HEK293 (cell line): Measurements from ENCODE around the gene RHBDD1.

Experiments used
- CTCF ChIA-PET: fragments of 350-600 bp; formaldehyde crosslinking; extraction: SDS; loops from one replicate; lab custom pipeline; 2021; ENCODE audit warnings: antibody characterized with exemption; lab: Yijun Ruan, JAX
- POLR2A ChIA-PET: fragments of 300-600 bp; formaldehyde crosslinking; extraction: SDS; loops from one replicate; lab custom pipeline; 2020; ENCODE audit warnings: antibody characterized with exemption, inconsistent platforms; lab: Yijun Ruan, JAX
- H3K27ac ChIP-seq: fragments of 200-500 bp; sonication (Bioruptor generic); 2 replicates; pipeline ENCODE4 v1.5.1; 2014; ENCODE audit warnings: low read depth, low read length, control low read depth, inconsistent platforms; ENCODE audit errors: extremely low read depth
- H3K36me3 ChIP-seq, 2 experiments: fragments of 200-500 bp in 1 of 2; sonication (Bioruptor generic) in 1 of 2; 1 replicate in 1 of 2; 2 replicates in 1 of 2; pipeline ENCODE4 v1.5.1; 2014 to 2017; ENCODE audit warnings: inconsistent platforms in 2 of 2, low read length in 2 of 2; ENCODE audit not compliant: control insufficient read depth in 2 of 2, insufficient read depth in 1 of 2
- H3K4me1 ChIP-seq: fragments of 200-500 bp; sonication (Bioruptor generic); 2 replicates; pipeline ENCODE4 v1.5.1; 2014; ENCODE audit warnings: mild to moderate bottlenecking, low read length, inconsistent platforms; ENCODE audit not compliant: control insufficient read depth, insufficient read depth
- H3K4me3 ChIP-seq: 2 replicates; pipeline ENCODE4 v1.5.1; 2011; ENCODE audit warnings: low read depth, mild to moderate bottlenecking, control low read depth, low read length, moderate library complexity
- H3K9me3 ChIP-seq: fragments of 200-500 bp; sonication (Bioruptor generic); 2 replicates; pipeline ENCODE4 v1.5.1; 2014; ENCODE audit warnings: low read depth, low read length, inconsistent platforms; ENCODE audit not compliant: control insufficient read depth, insufficient read depth
- EGR2 ChIP-seq: fragments of 450-650 bp; formaldehyde crosslinking; IDR thresholded peaks from 2 replicates; pipeline ENCODE4 v1.5.1; 2016; ENCODE audit warnings: low read depth, missing biosample characterization, missing genetic modification characterization
- KLF8 ChIP-seq: fragments of 450-650 bp; formaldehyde crosslinking; IDR thresholded peaks from 2 replicates; pipeline ENCODE4 v1.5.1; 2016; ENCODE audit warnings: missing biosample characterization, missing genetic modification characterization
- MEIS1 ChIP-seq: sonication (generic); formaldehyde crosslinking; IDR thresholded peaks from 2 replicates; pipeline ENCODE4 v1.8.1; 2022; ENCODE audit warnings: missing genetic modification reagents, mild to moderate bottlenecking, borderline replicate concordance
- MZF1 ChIP-seq: fragments of 450-650 bp; formaldehyde crosslinking; IDR thresholded peaks from 2 replicates; pipeline ENCODE4 v1.5.1; 2017; ENCODE audit warnings: missing biosample characterization, missing genetic modification characterization, borderline replicate concordance
- RBAK ChIP-seq: fragments of 450-650 bp; formaldehyde crosslinking; IDR thresholded peaks from 2 replicates; pipeline ENCODE4 v1.5.1; 2016; ENCODE audit warnings: missing biosample characterization, missing genetic modification characterization
- SCRT1 ChIP-seq: fragments of 450-650 bp; formaldehyde crosslinking; IDR thresholded peaks from 2 replicates; pipeline ENCODE4 v1.5.1; 2016; ENCODE audit warnings: missing biosample characterization, missing genetic modification characterization, borderline replicate concordance
- TRIM28 ChIP-seq: IDR thresholded peaks from 2 replicates; pipeline ENCODE4 v1.6.1; 2011; ENCODE audit warnings: low read length, control low read depth, borderline replicate concordance
- ZBTB7A ChIP-seq: fragments of 450-650 bp; formaldehyde crosslinking; IDR thresholded peaks from 2 replicates; pipeline ENCODE4 v1.5.1; 2016; ENCODE audit warnings: low read depth, missing biosample characterization, missing genetic modification characterization
- ZEB2 ChIP-seq: fragments of 450-650 bp; formaldehyde crosslinking; IDR thresholded peaks from 2 replicates; pipeline ENCODE4 v1.5.1; 2016; ENCODE audit warnings: missing biosample characterization, missing genetic modification characterization
- ZNF202 ChIP-seq: fragments of 450-650 bp; formaldehyde crosslinking; IDR thresholded peaks from 2 replicates; pipeline ENCODE4 v1.5.1; 2016; ENCODE audit warnings: missing biosample characterization, missing genetic modification characterization, borderline replicate concordance
- ZNF292 ChIP-seq: fragments of 450-650 bp; formaldehyde crosslinking; IDR thresholded peaks from 2 replicates; pipeline ENCODE4 v1.5.1; 2016; ENCODE audit warnings: low read depth, missing biosample characterization, missing genetic modification characterization, borderline replicate concordance
- ZNF311 ChIP-seq: fragments of 450-650 bp; formaldehyde crosslinking; IDR thresholded peaks from 2 replicates; pipeline ENCODE4 v1.5.1; 2017; ENCODE audit warnings: missing biosample characterization, missing genetic modification characterization, borderline replicate concordance
- ZNF366 ChIP-seq: fragments of 450-650 bp; formaldehyde crosslinking; conservative IDR thresholded peaks from 2 replicates; pipeline ENCODE4 v1.5.1; 2016; ENCODE audit warnings: missing biosample characterization, missing genetic modification characterization
- ZNF391 ChIP-seq: fragments of 450-650 bp; formaldehyde crosslinking; IDR thresholded peaks from 2 replicates; pipeline ENCODE4 v1.5.1; 2016; ENCODE audit warnings: low read depth, missing biosample characterization, missing genetic modification characterization, borderline replicate concordance
- ZNF560 ChIP-seq: fragments of 450-650 bp; formaldehyde crosslinking; IDR thresholded peaks from 2 replicates; pipeline ENCODE4 v1.5.1; 2017; ENCODE audit warnings: missing biosample characterization, missing genetic modification characterization, borderline replicate concordance
- ZNF561 ChIP-seq: fragments of 450-650 bp; IDR thresholded peaks from 2 replicates; pipeline ENCODE4 v1.5.1; 2018; ENCODE audit warnings: missing biosample characterization, missing genetic modification characterization, borderline replicate concordance
- ZNF610 ChIP-seq: fragments of 450-650 bp; formaldehyde crosslinking; IDR thresholded peaks from 2 replicates; pipeline ENCODE4 v1.5.1; 2016; ENCODE audit warnings: missing biosample characterization, missing genetic modification characterization, borderline replicate concordance
- ZNF621 ChIP-seq: fragments of 450-650 bp; formaldehyde crosslinking; IDR thresholded peaks from 2 replicates; pipeline ENCODE4 v1.5.1; 2017; ENCODE audit warnings: missing biosample characterization, missing genetic modification characterization
- ZNF670 ChIP-seq: fragments of 450-650 bp; formaldehyde crosslinking; IDR thresholded peaks from 2 replicates; pipeline ENCODE4 v1.5.1; 2016; ENCODE audit warnings: missing biosample characterization, missing genetic modification characterization, low read depth
- ZNF677 ChIP-seq: fragments of 450-650 bp; IDR thresholded peaks from 2 replicates; pipeline ENCODE4 v1.5.0; 2018; ENCODE audit warnings: missing biosample characterization, mild to moderate bottlenecking, missing genetic modification characterization, moderate library complexity
- ZNF785 ChIP-seq: fragments of 450-650 bp; formaldehyde crosslinking; IDR thresholded peaks from 2 replicates; pipeline ENCODE4 v1.5.1; 2016; ENCODE audit warnings: missing biosample characterization, missing genetic modification characterization
- ZNF830 ChIP-seq: fragments of 450-650 bp; IDR thresholded peaks from 2 replicates; pipeline ENCODE4 v1.5.0; 2018; ENCODE audit warnings: missing biosample characterization, missing genetic modification characterization, low read depth, mild to moderate bottlenecking, moderate library complexity
- ZXDB ChIP-seq: fragments of 450-650 bp; formaldehyde crosslinking; IDR thresholded peaks from 2 replicates; pipeline ENCODE4 v1.5.1; 2016; ENCODE audit warnings: missing biosample characterization, missing genetic modification characterization
- TF ChIP-seq, protein P1 (sequence below): fragments of 450-650 bp; IDR thresholded peaks from 2 replicates; pipeline ENCODE4 v1.5.1; 2018; ENCODE audit warnings: missing biosample characterization, missing genetic modification characterization

RHBDD1 gene

DNA sequence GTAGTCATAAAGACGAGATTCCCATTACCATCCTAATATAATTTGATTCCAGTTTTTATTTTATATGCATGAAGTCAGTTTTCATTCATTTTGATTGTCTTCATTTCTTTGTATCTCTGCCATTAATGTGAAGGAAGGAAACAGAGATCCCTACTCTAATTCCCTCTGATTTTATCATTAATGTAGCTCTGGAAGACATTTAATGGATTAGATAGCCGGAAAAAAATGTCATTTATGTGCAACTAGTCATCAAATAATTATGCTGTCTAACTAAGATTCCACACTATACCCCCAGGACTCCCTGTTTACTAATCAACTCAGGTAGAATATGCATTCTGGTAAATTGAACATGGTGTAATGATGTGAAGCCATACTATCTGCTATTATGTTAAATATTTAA, 19.9 kb downstream of the RHBDD1 start:
- Histone ChIP-seq H3K4me3 (no peak overlapping the region), H3K4me1 (no peaks in the 10 kb centered on the region), H3K36me3 (no peaks in the 10 kb centered on the region), H3K27ac (no peak overlapping the region), H3K9me3 (no peaks in the 10 kb centered on the region)
- ChIA-PET CTCF (interaction anchor here (0.6 kb wide), 1 partner anchor 1426 kb away, joined by 6 read pairs; no protein-coding TSS in a partner anchor), POLR2A (no interaction called here)
- no peak for TF ChIP-seq ZNF202 (tag by site-specific recombination)
- no peak for TF ChIP-seq ZNF830 (tag by site-specific recombination)
- no peak for TF ChIP-seq ZNF670 (tag by site-specific recombination)
- no peak for TF ChIP-seq ZNF677
- no peak for TF ChIP-seq ZXDB (tag by site-specific recombination)
- TF ChIP-seq ZNF561 (tag by site-specific recombination), result no peak
- TF ChIP-seq MEIS1 (CRISPR knock-in tag), result no peak
- TF ChIP-seq ZBTB7A (tag by site-specific recombination), result no peak
- TF ChIP-seq ZNF391 (tag by site-specific recombination), result no peak
- TF ChIP-seq ZNF621, result no peak
- TF ChIP-seq ZNF560 (tag by site-specific recombination), result no peak
- TF ChIP-seq KLF8, result no peak
- no peak for TF ChIP-seq EGR2
- no peak for TF ChIP-seq ZNF292 (tag by site-specific recombination)
- TF ChIP-seq ZNF366 (tag by site-specific recombination), result no peak

DNA sequence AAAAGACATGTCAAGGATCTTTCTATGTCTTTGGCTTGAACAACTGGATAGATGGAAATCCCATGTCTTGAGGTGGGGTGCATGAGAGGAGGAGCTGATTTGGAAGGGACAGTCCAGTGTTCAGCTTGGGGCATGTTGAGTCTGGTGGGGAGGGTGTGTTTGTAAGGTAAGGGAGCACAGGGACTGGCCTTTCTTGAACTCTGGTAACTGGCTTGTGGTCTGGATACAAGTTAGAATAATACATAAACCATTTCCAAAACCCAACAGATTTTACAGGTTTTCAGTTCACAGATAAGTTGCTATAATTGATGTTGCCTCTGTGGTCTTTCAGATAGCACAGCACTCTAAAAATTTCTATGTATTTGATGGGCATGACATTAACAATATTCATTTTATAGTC, 24.2 kb downstream of the RHBDD1 start:
- H3K27ac ChIP-seq, result no peak overlapping the region
- POLR2A ChIA-PET, result no interaction called here
- H3K4me1 ChIP-seq, result peaks cover 2% of the 10 kb centered on the region; the same call in 1 of the 2 replicates
- H3K36me3 ChIP-seq, result peaks cover 0 to 4% of the 10 kb centered on the region in 2 experiments; a peak in 1 of 3 replicates
- CTCF ChIA-PET, result no interaction called here
- TF ChIP-seq ZNF785 (tag by site-specific recombination), result no peak
- TF ChIP-seq ZNF670 (tag by site-specific recombination), result no peak
- no peak for TF ChIP-seq MZF1 (tag by site-specific recombination)
- no peak for TF ChIP-seq TRIM28
- TF ChIP-seq SCRT1 (tag by site-specific recombination), result no peak
- no peak for TF ChIP-seq ZNF311 (tag by site-specific recombination)
- no peak for TF ChIP-seq ZNF610
- no peak for TF ChIP-seq ZNF830 (tag by site-specific recombination)
- TF ChIP-seq ZEB2 (tag by site-specific recombination), result no peak
- TF ChIP-seq RBAK (tag by site-specific recombination), result no peak
- TF ChIP-seq, protein P1, sequence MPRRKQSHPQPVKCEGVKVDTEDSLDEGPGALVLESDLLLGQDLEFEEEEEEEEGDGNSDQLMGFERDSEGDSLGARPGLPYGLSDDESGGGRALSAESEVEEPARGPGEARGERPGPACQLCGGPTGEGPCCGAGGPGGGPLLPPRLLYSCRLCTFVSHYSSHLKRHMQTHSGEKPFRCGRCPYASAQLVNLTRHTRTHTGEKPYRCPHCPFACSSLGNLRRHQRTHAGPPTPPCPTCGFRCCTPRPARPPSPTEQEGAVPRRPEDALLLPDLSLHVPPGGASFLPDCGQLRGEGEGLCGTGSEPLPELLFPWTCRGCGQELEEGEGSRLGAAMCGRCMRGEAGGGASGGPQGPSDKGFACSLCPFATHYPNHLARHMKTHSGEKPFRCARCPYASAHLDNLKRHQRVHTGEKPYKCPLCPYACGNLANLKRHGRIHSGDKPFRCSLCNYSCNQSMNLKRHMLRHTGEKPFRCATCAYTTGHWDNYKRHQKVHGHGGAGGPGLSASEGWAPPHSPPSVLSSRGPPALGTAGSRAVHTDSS (tag by site-specific recombination), result no peak
- no peaks in the 10 kb centered on the region for H3K9me3 ChIP-seq
- no peak overlapping the region for H3K4me3 ChIP-seq
